Activated T-cell treated with anti-CD3 and anti-CD28 coated beads for 48 hours (primary cell): ENCODE measurements around the gene KNTC1.
"Not testable (repeated sequence)": the region's sequence is repeated elsewhere in the genome, so short reads cannot be mapped to it uniquely, and the experiment has no call there.

ENCODE experiments used
- DNase-seq: peaks from one replicate; pipeline ENCODE4 v3.0.0-alpha.2; 2020; ENCODE audit warnings: low read depth

The KNTC1 gene

GRCh38 chr12:122558745-122559641 lies 31.9 kb downstream of the KNTC1 start:
- DNase-seq = no peak

GRCh38 chr12:122560138-122560537 lies 33.1 kb downstream of the KNTC1 start:
- DNase-seq = no peak

- no peak for DNase-seq
Observed at GRCh38 chr12:122563361-122563760, 36.3 kb downstream of the KNTC1 start.

- not testable (repeated sequence) for DNase-seq
Observed at GRCh38 chr12:122566816-122567215, 39.8 kb downstream of the KNTC1 start.

- no peak for DNase-seq
Observed at GRCh38 chr12:122569288-122569687, 42.2 kb downstream of the KNTC1 start.

- not testable (repeated sequence) for DNase-seq
Observed at GRCh38 chr12:122570006-122570405, 43.0 kb downstream of the KNTC1 start.

- DNase-seq = no peak
Observed at GRCh38 chr12:122571821-122572220, 44.8 kb downstream of the KNTC1 start.

- not testable (repeated sequence) for DNase-seq
Observed at GRCh38 chr12:122583294-122583693, 56.2 kb downstream of the KNTC1 start.

GRCh38 chr12:122584177-122584863 lies 57.3 kb downstream of the KNTC1 start:
- no peak for DNase-seq

- no peak for DNase-seq
Observed at GRCh38 chr12:122590990-122591389, 63.9 kb downstream of the KNTC1 start.

- not testable (repeated sequence) for DNase-seq
Observed at GRCh38 chr12:122591966-122592365, 64.9 kb downstream of the KNTC1 start.

GRCh38 chr12:122592543-122592942 lies 65.5 kb downstream of the KNTC1 start:
- not testable (repeated sequence) for DNase-seq

- DNase-seq = no peak
Observed at GRCh38 chr12:122593910-122594309, 66.9 kb downstream of the KNTC1 start.

- DNase-seq = no peak
Observed at GRCh38 chr12:122596838-122597237, 69.8 kb downstream of the KNTC1 start.

GRCh38 chr12:122602456-122602855 lies 75.4 kb downstream of the KNTC1 start:
- no peak for DNase-seq

- DNase-seq = no peak
Observed at GRCh38 chr12:122604993-122605392, 77.9 kb downstream of the KNTC1 start.

GRCh38 chr12:122609732-122610131 lies 82.7 kb downstream of the KNTC1 start:
- no peak for DNase-seq

GRCh38 chr12:122610207-122610606 lies 83.2 kb downstream of the KNTC1 start:
- DNase-seq = no peak

GRCh38 chr12:122610911-122611310 lies 83.9 kb downstream of the KNTC1 start:
- DNase-seq = no peak

- no peak for DNase-seq
Observed at GRCh38 chr12:122614839-122615238, 87.8 kb downstream of the KNTC1 start.

- no peak for DNase-seq
Observed at GRCh38 chr12:122615780-122616179, 88.7 kb downstream of the KNTC1 start.

- no peak for DNase-seq
Observed at GRCh38 chr12:122635471-122635870, 108.4 kb downstream of the KNTC1 start.

GRCh38 chr12:122643207-122643805 lies 116.3 kb downstream of the KNTC1 start:
- DNase-seq = no peak
